HG03039 (cell line): ENCODE measurements around the gene LTC4S.
"Not testable (repeated sequence)": the region's sequence is repeated elsewhere in the genome, so short reads cannot be mapped to it uniquely, and the experiment has no call there.

Source experiments
- ATAC-seq: cut with Tn5 transposase; IDR thresholded peaks from one replicate; pipeline ENCODE4 v1.9.1; 2021; ENCODE audit warnings: mild to moderate bottlenecking, moderate library complexity; ENCODE audit not compliant: unreplicated experiment

Gene LTC4S

DNA sequence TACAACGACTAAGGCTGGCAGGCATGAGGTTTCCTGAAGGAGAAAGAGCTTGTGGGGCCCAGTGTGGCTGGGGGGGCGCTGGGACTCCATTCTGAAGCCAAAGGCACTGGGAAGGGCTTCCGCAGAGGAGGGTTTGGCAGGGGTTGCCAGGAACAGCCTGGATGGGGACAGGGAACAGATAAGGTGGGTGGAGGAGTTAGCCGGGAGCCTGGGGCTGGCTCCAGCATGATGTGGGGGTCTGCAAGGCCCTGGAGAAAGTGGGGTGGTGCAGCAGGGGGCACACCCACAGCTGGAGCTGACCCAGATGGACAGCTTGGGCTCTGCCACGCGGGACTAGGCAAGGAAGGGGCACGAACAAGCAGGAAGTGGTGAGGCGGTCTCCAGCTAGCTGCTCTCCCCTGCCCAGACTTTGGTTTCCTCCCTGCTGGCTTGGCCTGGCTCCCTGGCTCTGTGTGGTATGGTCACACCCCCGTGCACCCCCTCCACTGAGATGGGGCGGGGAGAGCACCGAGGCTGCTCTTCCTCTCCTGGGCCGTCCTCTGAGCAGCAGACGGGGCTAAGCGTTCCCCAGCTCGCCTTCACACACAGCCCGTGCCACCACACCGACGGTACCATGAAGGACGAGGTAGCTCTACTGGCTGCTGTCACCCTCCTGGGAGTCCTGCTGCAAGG lies at the start of gene LTC4S:
Gene LTC4S (plus strand): TSS at position 519 of the 672 bp plus-strand sequence. CDS start 95 bp downstream, at position 614.
- ATAC-seq: no peak

DNA sequence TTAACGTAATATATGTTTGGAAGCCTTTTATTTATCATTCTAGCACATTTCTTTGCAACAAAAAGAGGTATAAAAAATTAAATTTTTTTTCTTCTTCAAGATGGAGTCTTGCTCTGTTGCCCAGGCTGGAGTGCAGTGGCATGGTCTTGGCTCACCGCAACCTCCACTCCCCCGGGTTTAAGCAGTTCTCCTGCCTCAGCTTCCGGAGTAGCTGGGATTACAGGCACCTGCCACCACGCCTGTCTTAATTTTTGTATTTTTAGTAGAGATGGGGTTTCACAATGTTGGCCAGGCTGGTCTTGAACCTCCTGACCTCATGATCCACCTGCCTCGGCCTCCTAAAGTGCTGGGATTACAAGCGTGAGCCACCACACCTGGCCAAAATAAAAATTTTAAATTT lies 49.7 kb upstream of the LTC4S start:
- ATAC-seq: not testable (repeated sequence)

DNA sequence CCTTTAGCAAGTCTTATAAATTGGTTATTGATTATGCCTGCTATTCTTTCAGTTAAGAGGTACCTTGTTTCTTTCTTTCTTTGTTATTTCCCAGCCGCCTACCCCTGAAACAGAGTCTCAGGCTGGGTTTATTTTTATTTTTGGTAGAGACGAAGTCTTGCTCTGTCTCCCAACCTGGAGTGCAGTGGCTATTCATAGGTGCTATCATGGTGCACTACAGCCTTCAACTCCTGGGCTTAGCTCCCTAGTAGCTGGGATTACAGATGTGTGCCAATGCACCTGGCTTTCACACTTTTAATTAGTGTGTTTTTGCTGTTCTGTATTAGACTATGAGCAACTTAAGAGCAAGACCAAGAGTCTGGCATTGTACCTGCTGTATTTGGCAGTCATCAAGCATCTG lies 46.9 kb upstream of the LTC4S start:
- no peak for ATAC-seq

- no peak for ATAC-seq
Observed at GRCh38 chr5:179747811-179748210, 46.0 kb upstream of the LTC4S start.

GRCh38 chr5:179749857-179750508 lies 43.8 kb upstream of the LTC4S start:
- ATAC-seq: no peak

DNA sequence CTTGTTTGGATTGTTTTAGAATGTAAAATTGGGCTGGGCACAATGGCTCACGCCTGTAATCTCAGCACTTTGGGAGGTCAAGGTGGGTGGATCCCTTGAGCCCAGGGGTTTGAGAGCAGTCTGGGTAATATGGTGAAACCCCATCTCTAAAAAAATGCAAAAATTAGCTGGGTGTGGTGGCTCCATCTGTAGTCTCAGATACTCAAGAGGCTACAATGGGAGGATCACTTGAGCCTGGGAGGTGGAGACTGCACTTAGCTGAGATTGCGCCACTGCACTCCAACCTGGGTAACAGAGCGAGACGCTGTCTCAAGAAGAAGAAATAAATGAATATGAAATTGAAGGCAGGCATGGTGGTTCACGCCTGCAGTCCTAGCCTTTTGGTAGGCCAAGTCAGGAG lies 39.8 kb upstream of the LTC4S start:
- ATAC-seq: no peak

- ATAC-seq: no peak
Observed at GRCh38 chr5:179755022-179755421, 38.8 kb upstream of the LTC4S start.

DNA sequence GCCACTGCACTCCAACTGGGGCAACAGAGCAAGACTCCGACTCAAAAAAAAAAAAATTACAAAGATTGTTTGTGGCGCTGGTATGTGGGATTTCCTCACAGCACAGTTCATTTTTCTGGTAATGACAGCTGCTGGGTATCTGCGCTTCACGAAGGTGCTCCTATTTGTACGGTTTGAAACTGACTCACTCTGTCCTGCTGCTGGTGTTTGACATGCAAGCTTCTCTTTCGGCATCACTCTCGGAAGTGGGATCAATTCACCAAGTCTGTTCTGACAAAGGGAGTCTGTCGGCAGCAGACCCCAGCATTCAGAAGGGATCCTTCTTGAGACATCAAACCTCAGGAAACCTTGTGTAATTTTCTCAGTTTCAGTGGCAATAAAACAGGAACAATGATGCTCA lies 34.8 kb upstream of the LTC4S start:
- ATAC-seq: no peak

DNA sequence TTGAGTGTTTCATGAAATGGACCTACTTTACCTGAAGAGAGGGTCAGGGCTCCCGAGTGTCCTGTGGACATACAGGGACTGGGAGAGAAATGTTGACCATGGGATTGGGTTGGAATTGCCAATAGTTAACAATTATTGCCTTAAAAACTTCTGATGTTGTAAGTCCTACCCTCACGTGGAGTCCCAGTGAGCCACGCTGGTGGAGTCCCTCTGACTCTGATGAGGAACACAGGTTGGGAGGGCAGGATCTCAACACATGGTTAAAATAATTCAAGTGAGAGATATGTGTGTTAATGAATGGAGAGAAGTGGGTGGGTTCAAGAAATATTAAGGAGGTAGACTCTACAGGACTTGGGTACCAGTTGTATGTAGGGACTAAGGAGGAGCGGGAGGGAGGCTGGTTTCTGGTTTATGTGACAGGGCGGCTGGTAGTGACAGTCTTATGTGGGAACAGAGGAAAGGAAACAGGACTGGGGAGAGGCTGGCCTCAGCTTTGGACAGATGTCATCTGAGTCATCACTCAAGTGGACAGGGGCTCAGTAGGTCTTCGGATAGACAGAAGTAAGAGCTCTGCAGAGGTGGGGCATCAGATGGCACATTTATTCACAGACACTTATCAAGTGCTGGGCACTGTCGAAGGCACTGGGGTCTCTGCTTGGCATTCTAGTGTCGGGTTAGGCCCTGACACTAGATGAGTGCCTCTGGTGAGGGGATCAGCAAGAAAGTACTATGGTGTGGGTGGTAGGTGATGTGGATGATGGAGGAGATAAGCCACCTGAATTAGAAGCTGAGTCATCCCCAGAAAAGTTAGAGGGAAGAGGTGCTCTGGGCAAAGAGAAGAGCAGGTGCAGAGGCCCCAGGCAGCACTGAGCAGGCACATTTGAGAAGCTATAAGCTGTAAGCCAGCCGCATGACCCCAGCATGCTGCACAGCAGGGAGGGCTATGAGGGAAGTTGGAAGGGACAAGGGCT lies 33.9 kb upstream of the LTC4S start:
- ATAC-seq: no peak

GRCh38 chr5:179762079-179762780 lies 31.6 kb upstream of the LTC4S start:
- ATAC-seq: no peak

- ATAC-seq: no peak
Observed at GRCh38 chr5:179762781-179763176, 31.0 kb upstream of the LTC4S start.

DNA sequence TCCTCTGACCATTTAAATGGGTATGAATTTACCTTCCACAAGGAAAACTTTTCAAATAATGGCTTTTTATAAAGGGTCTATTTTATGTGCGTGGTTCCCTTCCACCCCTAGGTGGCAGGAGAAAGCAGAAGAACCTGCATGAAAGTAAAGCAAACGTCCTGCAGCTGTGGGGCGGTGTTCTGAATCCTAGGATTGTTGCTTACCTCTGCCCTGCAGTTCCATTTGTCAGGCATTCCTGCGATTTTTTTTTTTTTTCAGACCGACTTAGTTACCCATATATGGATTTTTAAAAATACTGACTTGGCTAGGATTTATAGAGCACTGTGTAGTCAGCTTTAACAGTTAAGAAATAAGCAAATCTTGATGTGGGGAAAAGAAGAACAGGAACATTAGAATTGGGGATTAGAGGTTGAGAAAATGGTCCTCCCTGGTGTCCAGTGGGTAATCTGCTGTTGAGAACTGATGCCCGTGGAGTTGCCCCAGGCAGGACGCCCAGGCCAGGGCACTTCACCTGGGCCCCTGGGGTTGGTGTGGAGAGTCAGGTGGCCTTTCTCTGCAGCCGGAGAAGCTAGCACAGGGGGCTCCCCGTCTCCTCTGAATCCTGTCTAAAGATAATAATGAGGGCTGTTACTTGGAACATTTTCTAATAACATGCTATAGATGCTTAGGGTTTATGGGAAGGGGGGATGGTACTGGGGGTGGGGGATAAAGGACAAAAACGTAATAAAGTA lies 30.4 kb upstream of the LTC4S start:
- ATAC-seq: no peak

DNA sequence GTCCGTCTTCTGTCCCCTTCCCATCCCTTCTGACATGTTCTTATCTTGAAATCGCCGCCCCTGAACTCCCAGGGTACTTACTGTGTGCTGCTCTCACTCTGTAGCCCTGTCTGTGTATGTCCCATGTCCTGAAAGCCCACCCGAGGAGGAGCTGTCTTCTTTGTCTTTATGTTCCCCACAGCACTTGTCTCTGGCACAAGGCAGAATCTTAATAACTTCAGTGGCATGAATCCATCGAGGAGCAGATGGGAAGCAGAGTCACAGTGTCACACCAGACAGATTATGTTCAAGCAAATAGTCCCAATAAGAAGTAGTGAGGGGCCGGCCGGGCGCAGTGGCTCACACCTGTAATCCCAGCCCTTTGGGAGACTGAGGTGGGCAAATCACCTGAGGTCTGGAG lies 29.7 kb upstream of the LTC4S start:
- no peak for ATAC-seq

DNA sequence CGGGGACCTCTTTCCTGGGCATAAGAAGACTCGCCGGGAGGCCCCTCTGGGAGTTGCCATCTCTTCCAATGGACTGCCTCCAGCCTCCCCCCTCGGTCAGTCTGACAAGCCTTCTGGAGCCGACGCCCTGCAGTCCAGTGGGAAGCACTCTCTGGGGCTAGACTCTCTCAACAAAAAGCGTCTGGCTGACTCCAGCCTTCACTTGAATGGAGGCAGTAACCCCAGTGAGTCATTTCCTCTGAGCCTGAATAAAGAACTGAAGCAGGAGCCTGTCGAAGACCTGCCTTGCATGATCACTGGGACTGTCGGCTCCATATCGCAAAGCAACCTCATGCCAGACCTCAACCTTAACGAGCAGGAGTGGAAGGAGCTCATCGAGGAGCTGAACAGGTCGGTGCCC lies 28.4 kb upstream of the LTC4S start:
- no peak for ATAC-seq

- no peak for ATAC-seq
Observed at GRCh38 chr5:179766021-179766725, 27.6 kb upstream of the LTC4S start.

- ATAC-seq: no peak
Observed at GRCh38 chr5:179766726-179767455, 26.9 kb upstream of the LTC4S start.

DNA sequence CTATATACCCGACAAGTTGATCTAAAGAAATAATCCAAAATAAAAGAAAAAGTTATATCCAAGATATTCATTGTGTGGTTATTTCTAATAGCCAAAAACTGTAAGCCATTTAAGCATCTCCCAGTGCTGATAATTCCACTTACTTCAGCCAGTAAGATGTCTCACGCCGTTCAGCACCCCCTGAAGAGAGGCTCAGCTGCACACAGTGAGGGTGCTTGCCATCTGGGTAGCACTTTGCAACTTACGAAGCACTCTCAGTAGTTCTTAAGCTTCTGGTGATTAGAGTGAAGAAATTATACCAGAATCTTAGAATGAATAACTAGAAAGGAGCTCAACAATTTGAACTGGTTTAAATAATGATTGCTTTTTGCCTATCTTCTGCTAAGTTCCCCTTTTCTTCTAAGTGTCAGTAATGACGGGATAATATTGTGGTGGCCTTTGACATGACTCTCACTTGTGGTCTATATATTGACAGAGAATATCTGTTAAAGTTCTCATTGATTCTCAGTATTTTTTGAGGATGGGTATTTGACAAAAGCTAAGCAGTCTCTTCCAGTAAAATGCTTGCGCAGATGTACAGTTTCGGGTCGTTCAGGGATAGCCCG lies 26.2 kb upstream of the LTC4S start:
- no peak for ATAC-seq

GRCh38 chr5:179768326-179769085 lies 25.3 kb upstream of the LTC4S start:
- ATAC-seq: no peak
